ENCODE results near the gene ASB7.

- TF ChIP-seq MYC (IDR thresholded peaks at IDR 0.05; ENCODE audit: low read depth, low read length) (no peak), POLR2A (IDR thresholded peaks at IDR 0.05; ENCODE audit: extremely low read depth, insufficient read length) (no peak)
- TF ChIP-seq, protein P1, sequence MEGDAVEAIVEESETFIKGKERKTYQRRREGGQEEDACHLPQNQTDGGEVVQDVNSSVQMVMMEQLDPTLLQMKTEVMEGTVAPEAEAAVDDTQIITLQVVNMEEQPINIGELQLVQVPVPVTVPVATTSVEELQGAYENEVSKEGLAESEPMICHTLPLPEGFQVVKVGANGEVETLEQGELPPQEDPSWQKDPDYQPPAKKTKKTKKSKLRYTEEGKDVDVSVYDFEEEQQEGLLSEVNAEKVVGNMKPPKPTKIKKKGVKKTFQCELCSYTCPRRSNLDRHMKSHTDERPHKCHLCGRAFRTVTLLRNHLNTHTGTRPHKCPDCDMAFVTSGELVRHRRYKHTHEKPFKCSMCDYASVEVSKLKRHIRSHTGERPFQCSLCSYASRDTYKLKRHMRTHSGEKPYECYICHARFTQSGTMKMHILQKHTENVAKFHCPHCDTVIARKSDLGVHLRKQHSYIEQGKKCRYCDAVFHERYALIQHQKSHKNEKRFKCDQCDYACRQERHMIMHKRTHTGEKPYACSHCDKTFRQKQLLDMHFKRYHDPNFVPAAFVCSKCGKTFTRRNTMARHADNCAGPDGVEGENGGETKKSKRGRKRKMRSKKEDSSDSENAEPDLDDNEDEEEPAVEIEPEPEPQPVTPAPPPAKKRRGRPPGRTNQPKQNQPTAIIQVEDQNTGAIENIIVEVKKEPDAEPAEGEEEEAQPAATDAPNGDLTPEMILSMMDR (IDR thresholded peaks at IDR 0.05; ENCODE audit: low read depth, low read length): no peak
- TF ChIP-seq, protein P2, sequence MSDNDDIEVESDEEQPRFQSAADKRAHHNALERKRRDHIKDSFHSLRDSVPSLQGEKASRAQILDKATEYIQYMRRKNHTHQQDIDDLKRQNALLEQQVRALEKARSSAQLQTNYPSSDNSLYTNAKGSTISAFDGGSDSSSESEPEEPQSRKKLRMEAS (IDR thresholded peaks at IDR 0.05; ENCODE audit: low read depth, low read length): no peak
Measured at GRCh38 chr15:100591835-100592234, 10.6 kb upstream of the ASB7 start.

All from NB4 (cell line).